CD1c-positive myeloid dendritic cell (primary cell): Measurements from ENCODE around the gene CYP2S1.
"Not testable (repeated sequence)": the region's sequence is repeated elsewhere in the genome, so short reads cannot be mapped to it uniquely, and the experiment has no call there.

Experiments used
- DNase-seq: peaks from one replicate; pipeline ENCODE4 v3.0.0-alpha.2; 2016; ENCODE audit errors: extremely low spot score

Gene CYP2S1

GRCh38 chr19:41226053-41226873 is 33.2 kb downstream of the CYP2S1 start:
- peak; percentile 65 for DNase-seq

GRCh38 chr19:41226874-41227390 is 33.9 kb downstream of the CYP2S1 start:
- no peak for DNase-seq

- no peak for DNase-seq
These were observed 35.5 kb downstream of the CYP2S1 start for GRCh38 chr19:41228486-41228885.

GRCh38 chr19:41229338-41229737 is 36.3 kb downstream of the CYP2S1 start:
- not testable (repeated sequence) for DNase-seq

GRCh38 chr19:41230067-41230857 is 37.2 kb downstream of the CYP2S1 start:
- no peak for DNase-seq

GRCh38 chr19:41232686-41233085 is 39.7 kb downstream of the CYP2S1 start:
- DNase-seq = no peak

GRCh38 chr19:41233748-41234240 is 40.8 kb downstream of the CYP2S1 start:
- peak; percentile 94 for DNase-seq

- DNase-seq = no peak
These were observed 41.6 kb downstream of the CYP2S1 start for GRCh38 chr19:41234512-41235168.

- no peak for DNase-seq
These were observed 42.5 kb downstream of the CYP2S1 start for GRCh38 chr19:41235480-41235879.

GRCh38 chr19:41238244-41238643 is 45.2 kb downstream of the CYP2S1 start:
- DNase-seq = no peak

- DNase-seq = no peak
These were observed 46.3 kb downstream of the CYP2S1 start for GRCh38 chr19:41239363-41239762.

- DNase-seq = no peak
These were observed 47.0 kb downstream of the CYP2S1 start for GRCh38 chr19:41239961-41240574.

GRCh38 chr19:41241859-41242258 is 48.8 kb downstream of the CYP2S1 start:
- DNase-seq = no peak

- DNase-seq = no peak
These were observed 51.1 kb downstream of the CYP2S1 start for GRCh38 chr19:41244117-41244516.

GRCh38 chr19:41245843-41246242 is 52.8 kb downstream of the CYP2S1 start:
- DNase-seq = no peak

GRCh38 chr19:41248895-41249294 is 55.9 kb downstream of the CYP2S1 start:
- DNase-seq = no peak

- DNase-seq = no peak
These were observed 56.8 kb downstream of the CYP2S1 start for GRCh38 chr19:41249707-41250423.

- DNase-seq = no peak
These were observed 60.6 kb downstream of the CYP2S1 start for GRCh38 chr19:41253660-41254059.

- DNase-seq = no peak
These were observed 62.2 kb downstream of the CYP2S1 start for GRCh38 chr19:41255171-41255570.
